ENCODE data around the gene PLCB4.
"Not testable (repeated sequence)": the region's sequence is repeated elsewhere in the genome, so short reads cannot be mapped to it uniquely, and the experiment has no call there.

Gene PLCB4

DNA sequence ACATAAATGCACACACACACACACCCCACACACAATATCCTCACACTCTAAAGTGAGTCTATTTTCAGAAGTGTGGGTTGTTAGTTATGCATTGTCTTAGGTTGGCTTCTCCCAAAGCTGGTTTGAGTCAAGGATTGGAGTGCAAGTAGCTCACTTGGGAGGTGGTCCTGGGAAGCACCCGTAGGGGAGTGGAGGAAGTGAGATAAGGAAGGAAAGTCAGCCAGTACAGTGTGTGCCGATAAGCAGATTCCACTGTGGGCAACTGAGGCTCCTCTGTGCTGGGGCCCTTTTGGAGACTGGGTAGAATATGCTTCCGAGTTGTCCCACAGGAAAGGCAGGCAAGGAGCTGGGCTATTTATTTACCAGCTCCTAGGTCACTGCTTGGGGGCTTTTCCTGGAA, 67.2 kb downstream of the PLCB4 start:
- Histone ChIP-seq H3K4me3 (no peak overlapping the region), H3K27ac (no peak overlapping the region)

DNA sequence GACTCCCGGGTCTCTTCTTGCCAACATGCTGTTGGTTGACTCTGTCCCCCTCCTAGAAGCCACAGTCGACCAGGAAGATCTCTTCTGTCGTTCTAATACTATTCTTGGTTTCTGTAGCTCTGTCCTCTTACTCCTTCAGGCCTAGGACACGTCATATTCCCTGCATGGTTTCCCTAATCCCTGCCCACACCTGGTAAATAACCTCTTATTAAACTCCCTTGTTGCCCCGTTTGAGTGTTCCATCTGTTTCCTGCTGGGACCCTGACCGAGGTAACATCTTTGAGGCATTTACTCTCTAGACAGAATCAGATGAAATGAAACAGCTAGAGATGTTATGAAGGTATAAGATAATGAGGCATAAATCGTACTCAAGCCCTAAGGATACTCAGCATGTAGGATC, 68.1 kb downstream of the PLCB4 start:
- H3K4me3 ChIP-seq = no peak overlapping the region
- no peak overlapping the region for H3K27ac ChIP-seq

DNA sequence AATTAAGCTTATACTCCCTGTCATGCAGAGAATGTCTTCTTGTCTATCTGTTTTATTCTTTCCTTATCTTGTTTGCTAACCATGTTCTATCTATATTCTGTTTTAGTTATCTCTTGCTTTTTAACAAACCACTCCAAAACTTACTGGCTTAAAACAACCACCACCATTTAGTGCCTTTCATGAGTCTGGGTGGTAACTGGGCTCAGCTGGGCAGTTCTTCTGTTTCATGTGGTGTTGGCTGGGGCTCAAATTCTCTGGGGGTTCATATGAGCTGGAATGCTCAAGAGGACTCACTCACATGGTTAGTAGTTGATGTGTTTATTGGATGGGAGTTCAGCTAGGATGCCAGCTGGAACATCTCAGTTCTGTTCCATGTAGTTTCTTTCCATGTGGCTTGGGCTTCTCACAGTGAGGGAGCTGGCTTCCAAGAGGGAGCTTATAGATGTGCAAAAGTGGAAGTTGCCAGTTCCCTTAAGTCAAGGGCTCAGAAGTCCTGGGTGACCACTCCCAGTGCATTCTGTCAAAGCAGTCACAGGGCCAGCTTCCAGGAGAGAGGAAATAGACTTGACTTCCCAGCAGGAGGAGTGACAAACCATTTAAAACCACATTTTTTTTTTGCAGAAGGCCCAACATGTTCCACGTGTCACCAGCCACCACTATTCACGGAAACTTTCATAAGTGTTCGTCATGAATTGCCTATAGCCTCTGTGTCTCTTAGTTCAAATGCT, 70.4 kb downstream of the PLCB4 start:
- no peak overlapping the region for H3K27ac ChIP-seq
- no peak overlapping the region for H3K4me3 ChIP-seq

DNA sequence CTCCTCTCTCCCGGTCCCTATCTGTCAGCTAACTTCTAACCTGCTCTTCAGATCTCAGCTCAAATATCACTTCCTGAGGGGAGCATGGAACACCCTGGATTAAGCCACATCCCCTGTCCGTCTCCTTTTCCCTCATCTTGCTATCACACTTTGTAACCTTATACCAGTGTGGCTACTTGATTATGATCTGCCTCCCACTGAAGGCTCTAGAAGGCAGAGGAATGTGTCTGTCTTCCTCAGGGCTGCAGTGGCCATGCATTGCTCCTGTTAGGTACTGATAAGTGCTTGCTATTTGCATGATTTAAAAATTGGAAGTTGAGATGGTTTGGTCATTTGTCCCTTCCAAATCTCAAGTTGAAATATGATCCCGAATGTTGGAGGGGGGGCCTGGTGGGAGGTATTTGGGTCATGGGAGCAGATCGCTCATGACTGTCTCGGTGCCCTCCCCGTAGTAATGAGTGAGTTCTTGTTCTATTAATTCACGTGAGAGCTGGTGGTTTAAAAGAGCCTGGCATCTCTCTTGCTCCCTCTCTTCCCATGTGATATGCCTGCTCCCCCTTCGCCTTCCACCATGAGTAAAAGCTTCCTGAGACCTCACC, 71.4 kb downstream of the PLCB4 start:
- no peak overlapping the region for H3K27ac ChIP-seq
- H3K4me3 ChIP-seq = no peak overlapping the region

DNA sequence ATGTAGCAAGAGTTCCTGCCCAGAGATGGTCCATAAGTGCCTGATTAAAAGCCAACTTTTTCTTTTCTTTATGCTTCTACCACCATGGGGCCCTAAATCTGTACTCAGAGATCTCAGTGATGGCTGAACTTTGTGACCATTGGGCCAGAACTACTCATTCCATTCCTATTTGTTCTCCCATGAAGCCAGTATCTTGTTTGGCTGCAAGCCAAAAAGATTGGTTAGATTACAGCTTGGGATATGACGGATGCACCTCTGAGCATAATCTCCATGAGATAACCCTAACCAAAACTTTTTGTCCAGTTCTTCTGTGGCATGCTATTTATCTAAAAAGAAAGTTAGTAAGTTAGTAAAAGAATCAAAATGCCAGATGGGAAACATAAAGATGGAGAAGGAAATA, 72.2 kb downstream of the PLCB4 start:
- Histone ChIP-seq H3K4me3 (no peak overlapping the region), H3K27ac (no peak overlapping the region)

DNA sequence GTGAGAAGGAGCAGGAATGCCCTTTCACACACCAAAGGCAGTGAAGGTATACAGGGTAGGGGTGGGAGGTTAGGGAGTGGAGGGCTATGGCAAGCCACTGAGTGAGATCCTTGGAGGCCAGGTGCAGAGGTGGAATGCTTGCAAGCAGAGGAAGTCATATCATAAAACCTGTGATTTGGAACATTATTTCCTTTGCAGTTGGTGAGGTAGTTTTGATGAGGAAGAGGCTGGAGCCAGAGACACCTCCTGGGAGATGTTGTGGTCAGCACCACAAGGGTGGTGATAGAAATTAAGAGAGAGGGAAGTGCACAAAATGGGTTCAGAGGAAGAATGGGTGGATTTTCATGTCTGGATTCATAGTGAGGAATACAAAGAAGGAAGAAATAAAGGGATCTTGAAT, 73.0 kb downstream of the PLCB4 start:
- no peak overlapping the region for H3K27ac ChIP-seq
- no peak overlapping the region for H3K4me3 ChIP-seq

DNA sequence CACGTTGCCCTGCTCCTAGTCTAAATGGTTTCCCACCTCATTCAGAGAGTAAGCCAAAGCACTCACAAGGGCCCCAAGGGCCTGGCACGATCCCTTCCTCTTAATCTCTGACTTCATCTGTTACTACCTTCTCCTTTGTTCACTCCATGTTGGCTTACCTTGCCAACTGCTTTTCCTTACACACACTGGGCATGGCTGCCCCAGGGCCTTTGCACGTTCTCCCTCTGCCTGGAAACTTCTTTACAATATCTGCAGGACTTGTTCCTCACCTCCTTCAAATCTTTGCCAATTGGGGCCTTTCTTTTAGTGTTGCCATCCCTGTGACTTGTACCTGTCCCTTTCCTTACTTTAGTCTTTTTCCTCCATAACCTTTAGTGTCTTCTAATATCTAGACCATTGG, 73.9 kb downstream of the PLCB4 start:
- Histone ChIP-seq H3K4me3 (no peak overlapping the region), H3K27ac (no peak overlapping the region)

DNA sequence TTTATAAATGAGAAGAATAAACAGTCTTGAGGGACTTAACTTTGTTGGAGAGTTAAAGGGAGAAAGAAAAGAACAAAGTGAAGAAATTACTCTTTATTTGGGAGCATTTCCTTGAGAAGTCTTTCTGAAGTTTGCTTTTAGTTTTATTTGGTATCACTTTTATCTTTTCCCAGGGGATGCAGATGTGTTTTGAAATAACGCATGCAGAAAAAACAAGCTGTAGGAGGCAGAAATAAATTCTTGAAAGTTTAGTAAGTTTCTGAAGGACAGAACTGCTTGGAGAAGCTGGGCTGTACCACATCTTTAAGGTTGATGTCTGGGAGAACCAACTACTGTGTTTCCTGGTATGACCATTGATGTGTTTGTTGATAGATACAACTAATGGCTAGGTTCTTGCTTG, 75.0 kb downstream of the PLCB4 start:
- Histone ChIP-seq H3K27ac (no peak overlapping the region), H3K4me3 (no peak overlapping the region)

DNA sequence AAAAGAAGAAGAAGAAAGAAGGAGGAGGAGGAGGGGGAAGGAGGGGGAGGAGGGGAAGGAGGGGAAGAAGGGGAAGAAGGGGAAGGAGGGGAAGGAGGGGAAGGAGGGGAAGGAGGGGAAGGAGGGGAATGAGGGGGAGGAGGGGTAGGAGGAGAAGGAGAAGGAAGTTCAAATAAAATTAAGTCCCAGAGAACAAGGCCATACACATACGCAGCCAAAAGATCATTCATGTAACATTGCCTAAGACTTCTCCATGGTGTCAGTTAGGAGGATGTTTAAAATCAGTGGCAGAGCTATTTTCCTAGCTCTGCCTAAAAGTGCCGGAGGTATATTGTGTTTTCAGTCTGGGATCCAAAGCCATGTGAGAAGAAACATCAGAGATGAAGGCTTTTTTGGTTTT, 75.8 kb downstream of the PLCB4 start:
- H3K4me3 ChIP-seq = no peak overlapping the region
- H3K27ac ChIP-seq = no peak overlapping the region

DNA sequence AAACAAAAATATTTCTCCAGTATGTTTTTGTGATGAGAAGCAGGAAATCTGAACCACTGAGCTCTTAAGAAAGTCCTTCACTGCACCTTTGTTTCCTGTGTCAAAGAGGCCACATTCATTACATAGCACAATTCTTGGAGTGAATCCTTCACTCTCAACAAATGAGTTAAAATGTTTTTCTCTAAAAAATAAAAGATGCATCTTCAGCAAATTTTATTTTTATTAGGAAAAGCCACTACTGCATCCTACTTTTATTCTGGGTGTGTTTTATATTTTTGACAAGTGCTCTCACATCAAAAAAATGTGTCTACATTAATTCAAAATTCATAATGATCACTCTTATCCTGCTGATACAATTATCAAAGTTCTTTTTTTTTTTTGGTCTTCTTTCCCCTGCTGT, 76.3 kb downstream of the PLCB4 start:
- no peak overlapping the region for H3K27ac ChIP-seq
- H3K4me3 ChIP-seq = no peak overlapping the region

DNA sequence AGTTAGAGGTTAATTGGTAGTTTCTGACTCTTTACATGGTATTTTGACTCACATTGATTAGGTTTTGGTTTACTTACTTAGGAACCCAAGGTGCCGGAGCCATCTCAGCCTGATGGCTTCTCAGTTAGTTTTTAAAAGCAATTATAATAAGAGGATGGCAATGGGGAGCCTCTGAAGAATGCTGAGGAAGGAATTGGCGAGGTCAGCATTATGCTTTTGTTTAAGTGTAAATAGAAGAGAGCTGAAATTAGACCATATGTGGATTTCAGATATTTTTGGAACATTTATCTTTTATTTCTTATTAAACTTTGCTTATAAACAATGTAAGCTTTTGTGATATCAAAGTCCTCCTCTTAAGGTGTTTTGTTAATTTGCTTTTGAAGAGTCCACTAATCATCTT, 77.8 kb downstream of the PLCB4 start:
- Histone ChIP-seq H3K27ac (no peak overlapping the region), H3K4me3 (no peak overlapping the region)

DNA sequence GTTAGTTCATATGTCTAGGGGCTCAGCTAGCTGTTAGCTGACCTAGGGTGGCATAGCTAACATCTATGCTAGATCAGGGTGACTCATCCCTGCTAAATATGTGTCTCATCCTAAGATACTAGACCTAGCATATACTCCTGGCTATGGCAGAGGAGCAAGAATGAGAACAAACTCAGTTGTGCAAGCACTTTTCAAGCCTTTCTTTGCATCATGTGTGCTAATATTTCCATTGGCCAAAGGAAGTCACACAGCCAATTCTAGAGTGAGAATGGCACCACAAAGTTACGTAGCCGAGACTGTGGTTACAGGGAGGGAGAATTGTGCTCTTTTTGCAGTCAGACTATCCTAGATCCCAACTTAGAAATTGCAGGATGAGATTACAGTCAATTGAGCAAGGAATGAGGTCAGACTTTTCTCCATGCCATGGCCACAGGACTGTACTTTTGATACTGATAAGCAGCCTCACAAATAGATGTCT, 78.7 kb downstream of the PLCB4 start:
- H3K4me3 ChIP-seq = no peak overlapping the region
- no peak overlapping the region for H3K27ac ChIP-seq

DNA sequence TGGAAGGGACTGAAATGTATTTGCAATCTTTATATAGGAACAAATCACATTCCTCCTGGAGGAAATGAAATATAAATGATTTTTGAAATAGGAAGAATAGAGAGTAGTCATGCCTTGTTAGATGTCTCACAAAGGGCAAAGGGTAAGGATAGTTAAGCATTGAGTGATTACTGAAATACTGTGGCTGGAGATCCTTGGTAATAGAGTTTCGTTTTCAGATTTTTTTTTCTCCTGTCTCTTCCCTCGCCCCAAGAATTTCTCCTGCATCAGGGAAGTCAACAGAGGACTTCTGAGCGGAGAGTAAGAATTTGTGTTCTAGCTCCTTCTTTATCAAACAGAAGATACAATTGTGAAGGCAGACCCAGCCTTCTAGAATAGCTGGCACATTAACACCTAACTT, 79.4 kb downstream of the PLCB4 start:
- no peak overlapping the region for H3K27ac ChIP-seq
- no peak overlapping the region for H3K4me3 ChIP-seq

DNA sequence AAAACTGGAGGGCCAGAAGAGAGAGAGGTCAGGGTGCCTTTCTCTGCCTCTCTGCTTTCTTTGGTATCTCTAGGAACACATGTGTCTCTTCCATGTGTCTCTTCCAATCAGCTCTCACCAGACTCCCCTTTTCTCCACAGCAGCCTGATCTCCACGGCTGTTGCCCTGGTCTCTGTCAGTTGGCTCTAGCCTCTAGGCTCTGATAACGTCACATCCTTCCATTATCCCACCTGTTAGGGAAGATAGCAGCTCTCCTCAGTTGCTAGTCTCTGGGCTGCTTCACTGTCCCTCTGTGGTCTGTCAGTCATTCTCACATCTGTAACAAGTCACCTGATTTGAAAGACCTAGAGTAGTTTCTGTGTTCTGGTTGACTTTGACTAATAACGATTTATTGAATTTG, 80.2 kb downstream of the PLCB4 start:
- no peak overlapping the region for H3K4me3 ChIP-seq
- no peak overlapping the region for H3K27ac ChIP-seq

DNA sequence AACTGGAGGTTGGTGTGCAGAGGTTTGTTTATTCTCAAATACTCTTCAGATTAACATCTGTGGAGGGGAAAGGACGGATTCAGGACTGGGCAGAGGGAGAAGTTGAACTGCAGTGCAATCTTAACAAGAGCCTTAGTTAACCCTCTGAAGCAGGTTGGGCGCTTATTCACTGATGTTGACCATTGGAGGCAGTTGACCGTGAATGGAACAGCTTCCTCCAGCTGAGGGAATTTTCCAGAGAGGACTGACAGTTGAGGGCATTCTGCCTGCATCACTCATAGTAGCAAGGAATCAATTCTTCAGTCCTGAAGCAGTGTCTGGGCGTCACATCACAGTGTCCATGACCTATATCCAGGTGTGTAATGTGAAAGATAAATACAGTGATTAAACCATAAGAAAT, 80.9 kb downstream of the PLCB4 start:
- H3K27ac ChIP-seq = no peak overlapping the region
- no peak overlapping the region for H3K4me3 ChIP-seq

DNA sequence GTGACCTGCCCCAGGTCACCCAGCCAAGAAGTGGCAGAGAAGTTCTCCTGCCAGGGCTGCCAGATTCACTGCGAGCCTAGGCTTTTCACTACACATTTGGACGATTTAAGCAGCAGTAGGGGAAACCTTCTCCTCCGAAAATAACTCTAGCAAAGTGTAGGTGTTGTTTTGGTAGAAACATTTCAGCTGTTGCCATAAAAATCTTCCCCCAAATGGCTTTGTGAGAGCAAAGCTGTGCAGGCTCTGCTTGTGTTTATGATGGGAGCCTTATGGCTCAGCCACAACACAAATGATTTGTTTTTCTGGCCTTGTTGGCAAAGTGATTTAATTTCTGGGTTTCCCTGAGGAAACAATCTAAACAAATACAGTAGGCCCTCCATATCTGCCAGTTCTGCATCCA, 81.8 kb downstream of the PLCB4 start:
- H3K27ac ChIP-seq = no peak overlapping the region
- no peak overlapping the region for H3K4me3 ChIP-seq

DNA sequence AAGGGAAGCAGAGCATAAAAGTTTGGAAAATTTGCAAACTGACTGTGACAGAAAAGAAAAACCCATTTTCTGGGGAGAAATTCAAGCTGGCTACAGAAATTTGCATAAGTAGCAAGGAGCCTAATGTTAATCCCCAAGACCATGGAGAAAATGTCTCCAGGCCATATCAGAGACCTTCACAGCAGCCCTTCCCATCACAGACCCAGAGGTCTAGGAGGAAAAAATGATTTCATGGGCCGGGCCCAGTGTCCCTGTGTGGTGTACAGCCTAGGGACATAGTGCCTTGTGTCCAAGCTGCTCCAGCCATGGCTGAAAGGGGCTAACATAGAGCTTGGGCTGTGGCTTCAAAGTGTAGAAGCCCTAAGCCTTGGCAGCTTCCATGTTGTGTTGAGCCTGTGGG, 83.3 kb downstream of the PLCB4 start:
- H3K4me3 ChIP-seq, H3K27ac ChIP-seq: not testable (repeated sequence)

DNA sequence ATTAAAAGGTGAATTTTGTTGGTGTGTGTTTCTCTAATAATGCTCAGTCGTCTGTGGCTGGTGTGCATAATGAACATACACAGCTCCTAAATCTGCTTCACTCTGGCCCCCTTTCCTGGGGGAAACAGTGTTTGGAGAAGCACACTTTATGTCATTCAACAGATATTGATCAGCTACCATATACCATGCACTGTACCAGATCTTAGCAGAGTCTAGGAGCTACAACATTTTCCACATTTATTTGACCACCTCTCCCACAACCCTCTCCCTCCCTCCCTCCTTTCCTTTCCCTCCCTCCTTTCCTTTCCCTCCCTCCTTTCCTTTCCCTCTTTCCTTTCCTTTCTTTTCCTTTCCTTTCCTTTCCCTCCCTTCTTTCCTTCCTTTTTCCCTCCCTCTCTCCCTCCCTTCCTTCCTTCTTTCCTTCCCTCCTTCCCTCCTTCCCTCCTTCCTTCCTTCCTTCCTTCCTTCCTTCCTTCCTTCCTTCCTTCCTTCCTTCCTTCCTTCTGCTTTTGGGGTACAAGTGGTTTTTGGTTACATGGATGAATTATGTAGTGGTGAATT, 85.7 kb downstream of the PLCB4 start:
- H3K27ac ChIP-seq = no peak overlapping the region
- H3K4me3 ChIP-seq = no peak overlapping the region

DNA sequence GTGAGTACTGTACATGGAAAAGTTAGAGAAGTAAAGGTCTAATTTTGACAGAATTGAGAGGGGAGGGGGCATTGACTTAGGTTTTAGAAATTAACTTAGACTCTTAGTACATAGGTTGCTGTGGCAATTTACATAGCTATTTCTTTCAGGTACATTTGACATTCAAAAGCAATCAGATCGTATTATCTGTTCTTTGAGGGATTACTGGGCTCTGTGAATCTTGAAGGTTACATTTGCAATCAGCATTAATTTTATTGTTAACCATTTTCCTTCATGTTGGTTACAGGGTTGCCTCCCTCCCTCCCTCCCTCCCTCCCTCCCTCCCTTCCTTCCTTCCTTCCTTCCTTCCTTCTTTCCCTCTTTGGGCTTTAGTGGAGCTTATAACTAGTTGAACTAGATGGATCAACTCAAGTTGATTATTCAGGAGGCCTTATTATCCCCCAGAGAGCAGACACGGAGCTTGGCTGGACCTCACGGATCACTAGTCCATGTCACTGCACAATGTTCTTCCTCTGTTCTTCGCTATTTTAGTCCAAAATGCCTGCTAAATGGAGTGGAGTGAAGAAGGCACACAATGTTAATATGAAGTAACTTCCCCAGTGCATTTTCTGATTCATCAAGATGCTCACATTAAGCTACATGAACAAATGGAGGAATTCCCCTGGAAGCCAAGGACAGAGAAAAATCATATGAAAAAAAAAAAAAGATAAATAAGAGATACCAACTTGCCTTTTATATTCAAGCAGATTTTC, 87.8 kb downstream of the PLCB4 start:
- no peak overlapping the region for H3K4me3 ChIP-seq
- H3K27ac ChIP-seq = no peak overlapping the region

DNA sequence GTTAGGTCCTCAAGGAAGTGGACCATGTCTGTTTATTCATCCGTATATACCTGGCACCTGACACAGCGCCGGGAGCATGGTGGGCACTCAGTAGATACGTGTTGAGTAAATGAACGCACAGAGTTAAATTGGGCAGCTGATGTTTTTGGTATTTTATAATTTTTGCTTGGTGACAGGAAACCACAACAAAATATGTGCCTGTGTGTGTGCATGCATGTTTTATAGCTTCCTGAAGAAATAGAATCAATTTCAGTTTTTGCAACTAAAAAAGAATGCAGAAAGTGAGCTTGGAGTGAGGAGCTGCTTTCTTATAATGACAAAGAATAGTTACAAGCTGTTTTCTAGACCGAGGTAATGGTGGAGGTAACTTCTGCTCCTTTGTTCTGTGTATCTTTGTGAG, 91.4 kb downstream of the PLCB4 start:
- Histone ChIP-seq H3K4me3 (no peak overlapping the region), H3K27ac (peak overlapping the region in 2 of 21 experiments; percentile 31 to 44)

DNA sequence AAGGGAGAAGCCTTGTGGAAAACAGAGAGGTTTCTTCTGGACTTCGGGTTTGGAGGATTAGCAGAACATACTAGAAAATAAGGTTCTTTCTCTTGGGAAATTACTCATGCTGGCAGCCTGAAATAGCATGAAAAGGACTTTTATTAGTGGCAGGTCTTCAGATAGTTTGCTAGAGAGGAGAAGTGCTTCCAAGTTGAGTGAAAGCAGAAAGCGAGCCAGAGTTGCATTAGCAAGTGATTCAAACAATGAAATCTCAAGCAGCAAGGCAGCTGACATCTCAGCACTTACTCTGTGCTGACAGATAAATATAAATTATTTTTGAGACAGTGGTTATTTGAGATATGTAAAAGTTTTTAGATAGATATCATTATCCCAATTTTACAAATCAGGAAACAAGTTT, 91.9 kb downstream of the PLCB4 start:
- H3K4me3 ChIP-seq = no peak overlapping the region
- peak overlapping the region in 2 of 21 experiments; percentile 31 to 44 for H3K27ac ChIP-seq
